Endothelial cell of umbilical vein (primary cell): ENCODE measurements around the gene PARS2. TPM values are rescaled to one million over a fixed set of nuclear protein-coding genes. Genes with fewer than 3 reads are reported as not detected.

ENCODE experiments used
- BruUV-seq: library from RNA; stranded (reverse); fragments of 400-500 nt; replicated peaks from 2 replicates; lab custom pipeline; 2021; lab: Mats Ljungman, UMichigan
- CTCF ChIA-PET: fragments of 300-600, 350-600 bp; sonication (Branson Sonifier 250); formaldehyde crosslinking; loops from one replicate; lab custom pipeline; 2021; ENCODE audit warnings: antibody characterized with exemption, inconsistent platforms; lab: Charles Lee
- POLR2A ChIA-PET: fragments of 300-600, 350-600 bp; sonication (Branson Sonifier 250); formaldehyde crosslinking; loops from one replicate; lab custom pipeline; 2021; ENCODE audit warnings: antibody characterized with exemption, inconsistent platforms; lab: Charles Lee
- DNase-seq: peaks from one replicate; pipeline ENCODE4 v3.0.0-alpha.2; 2011; ENCODE audit warnings: low read depth, low spot score
- FAIRE-seq: peaks from 2 replicates; lab custom pipeline; 2011; peaks lifted over from hg19 to GRCh38; lab: Jason Lieb, UNC
- H2AFZ ChIP-seq: 2 replicates; pipeline ENCODE4 v1.6.0; 2012; ENCODE audit warnings: low read depth, low read length, control low read depth, inconsistent platforms
- H3K27ac ChIP-seq: 2 replicates; pipeline ENCODE4 v1.5.1; 2011; ENCODE audit warnings: low read depth, mild to moderate bottlenecking, control low read depth, low read length, moderate library complexity; ENCODE audit not compliant: insufficient read depth
- H3K27me3 ChIP-seq, 2 experiments: 2 replicates each; pipeline versions ENCODE4 v1.6.0 to v1.6.1; 2011; ENCODE audit warnings: low read length in 2 of 2, mixed read lengths in 1 of 2; ENCODE audit not compliant: control insufficient read depth in 2 of 2, insufficient read depth in 2 of 2
- H3K36me3 ChIP-seq, 2 experiments: 2 replicates in 1 of 2; 3 replicates in 1 of 2; pipeline ENCODE4 v1.5.1; 2011; ENCODE audit warnings: low read length in 2 of 2, mild to moderate bottlenecking in 1 of 2, moderate library complexity in 1 of 2; ENCODE audit not compliant: control insufficient read depth in 2 of 2, insufficient read depth in 2 of 2; ENCODE audit errors: extremely low read depth in 1 of 2
- H3K4me1 ChIP-seq: 3 replicates; pipeline ENCODE4 v1.5.1; 2011; ENCODE audit warnings: mild to moderate bottlenecking, low read length; ENCODE audit not compliant: control insufficient read depth, insufficient read depth; ENCODE audit errors: extremely low read depth
- H3K4me2 ChIP-seq: 2 replicates; pipeline ENCODE4 v1.6.1; 2011; ENCODE audit warnings: low read length, control low read depth, mixed read lengths; ENCODE audit not compliant: insufficient read depth
- H3K4me3 ChIP-seq, 3 experiments: fragments of 200-600 bp in 1 of 3; sonication (generic), shearing (Covaris generic) in 1 of 3; replicated peaks in 1 of 3; 2 replicates each; pipeline ENCODE4 v1.5.1; 2011 to 2016; ENCODE audit warnings: control low read depth in 3 of 3, low read length in 3 of 3, mild to moderate bottlenecking in 2 of 3, inconsistent platforms in 1 of 3, low read depth in 1 of 3, moderate library complexity in 1 of 3; ENCODE audit not compliant: insufficient read depth in 1 of 3
- H3K79me2 ChIP-seq: 2 replicates; pipeline ENCODE4 v1.6.0; 2012; ENCODE audit warnings: low read length, inconsistent platforms; ENCODE audit not compliant: control insufficient read depth, insufficient read depth
- H3K9ac ChIP-seq: replicated peaks from 2 replicates; pipeline ENCODE3; 2011; ENCODE audit warnings: low read length, control low read depth; ENCODE audit not compliant: insufficient read depth; ENCODE audit errors: extremely low read depth
- H3K9me1 ChIP-seq: replicated peaks from 3 replicates; pipeline ENCODE4 v1.6.0; 2011; ENCODE audit warnings: mild to moderate bottlenecking, low read length; ENCODE audit not compliant: control insufficient read depth, insufficient read depth; ENCODE audit errors: extremely low read depth
- H3K9me3 ChIP-seq: replicated peaks from 2 replicates; pipeline ENCODE4 v1.5.1; 2012; ENCODE audit warnings: low read length, inconsistent platforms; ENCODE audit not compliant: control insufficient read depth, insufficient read depth
- H4K20me1 ChIP-seq: replicated peaks from 2 replicates; pipeline ENCODE3; 2011; ENCODE audit warnings: mild to moderate bottlenecking, low read length; ENCODE audit not compliant: control insufficient read depth, insufficient read depth; ENCODE audit errors: extremely low read depth
- EZH2 ChIP-seq: IDR thresholded peaks from 2 replicates; pipeline ENCODE4 v1.6.1; 2012; ENCODE audit warnings: borderline replicate concordance, low read depth, mild to moderate bottlenecking, moderate library complexity, low read length, inconsistent platforms; ENCODE audit not compliant: severe bottlenecking
- JUN ChIP-seq: IDR thresholded peaks from 2 replicates; pipeline ENCODE4 v1.6.1; 2011; ENCODE audit warnings: borderline replicate concordance, low read depth; ENCODE audit not compliant: insufficient read length, insufficient read depth
- dilution Hi-C: fragments of 300-500 bp; cut with MboI; formaldehyde crosslinking; loops from one replicate; pipeline ENCODE4 v1.15.0; 2019; ENCODE audit warnings: low sequenced_read_pairs; ENCODE audit not compliant: extremely low pct_ligation_motif_present
- intact Hi-C: fragments of 100-400 bp; cut with micrococcal nuclease; formaldehyde crosslinking; loops from one replicate; pipeline ENCODE4 v1.10.0; 2022
- polyA plus RNA-seq, 4 experiments: library from polyadenylated mRNA; depleted of rRNA in 3 of 4; stranded (reverse) in 3 of 4; unstranded in 1 of 4; fragments of >200 nt; gene quantifications; 2 replicates each; pipeline versions ENCODE4 v1.2.1 to v1.2.3, GENCODE V29; 2011 to 2012; ENCODE audit warnings: missing spikeins in 1 of 4
- total RNA-seq: library from RNA; stranded (reverse); gene quantifications from 2 replicates; pipeline ENCODE4 v1.2.3, GENCODE V29; 2021
- TF ChIP-seq, protein P1 (sequence below), 2 donors: IDR thresholded peaks; 1 replicate in 1 of 2; 2 replicates in 1 of 2; pipeline ENCODE4 v1.5.1; 2011; ENCODE audit warnings: low read length in 2 of 2, mild to moderate bottlenecking in 2 of 2, moderate library complexity in 2 of 2, control low read depth in 1 of 2, inconsistent platforms in 1 of 2, low read depth in 1 of 2; ENCODE audit not compliant: insufficient read depth in 1 of 2; ENCODE audit errors: extremely low read depth in 1 of 2

PARS2 gene
- total and polyA plus RNA-seq, 2 donors (not counting 3 experiments of a cell fraction or from before 2014, with no cell fraction given): 2.0 to 3.8 TPM

DNA sequence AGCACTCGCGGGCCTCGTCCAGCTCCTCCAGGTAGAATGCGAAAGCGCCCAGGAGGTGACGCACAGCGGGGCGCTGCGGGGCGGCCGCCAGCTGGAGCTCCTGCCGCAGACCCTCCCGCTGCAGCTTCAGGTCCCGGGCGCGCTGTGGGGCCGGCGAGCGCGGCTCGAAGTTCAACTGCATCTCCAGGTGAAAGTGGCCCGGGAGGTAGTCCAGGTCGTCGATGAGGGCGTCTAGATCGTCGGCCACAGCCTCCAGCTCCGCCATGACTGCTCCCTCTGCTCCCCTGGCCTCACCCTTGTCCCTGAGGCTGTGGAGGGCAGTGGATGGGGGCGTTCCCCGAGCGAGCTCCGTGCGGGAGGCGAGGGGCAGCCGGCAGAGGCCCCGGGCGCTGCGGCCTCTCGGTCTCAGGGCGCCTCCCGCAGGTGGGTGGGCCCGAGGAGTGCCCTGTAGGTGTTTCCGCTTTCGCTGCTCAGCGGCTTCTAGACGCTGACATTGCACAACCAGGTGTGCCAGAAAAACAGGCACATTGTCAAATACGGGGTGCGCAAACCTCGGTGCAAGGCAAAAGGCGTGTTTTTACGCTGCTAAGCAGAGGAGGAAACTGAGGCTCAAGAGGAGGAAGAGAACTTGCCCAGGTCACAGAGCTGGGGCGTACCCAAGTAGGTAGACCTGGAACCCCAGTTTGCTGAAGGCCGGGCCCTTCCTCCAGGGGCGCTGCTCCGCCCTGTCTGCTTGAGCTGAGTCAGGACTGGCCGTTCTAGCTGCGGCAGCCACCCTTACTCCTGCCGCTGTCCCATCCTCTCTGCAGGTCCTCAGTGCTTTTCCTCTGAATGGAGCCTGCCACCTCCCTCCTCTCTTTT lies 36.8 kb upstream of the PARS2 start, which contains the start of gene TTC22:
Gene TTC22, minus strand, starts transcription at position 425 of the 861 bp plus-strand sequence. Its CDS starts 160 bp downstream, at position 265.
- BruUV-seq: no TSS peak
- Histone ChIP-seq H3K4me3 (no peak within 1 kb of the TSS), H3K4me2 (no peak within 1 kb of the TSS), H3K27ac (no peak within 1 kb of the TSS), H3K9me1 (no peaks in the 10 kb centered on the region), H3K27me3 (peaks cover 28 to 31% of the 10 kb centered on the region in 2 experiments), H3K36me3 (no peaks in the 10 kb centered on the region), H3K9me3 (no peaks in the 10 kb centered on the region), H3K4me1 (peaks cover 4% of the 10 kb centered on the region), H2AFZ (no peak within 1 kb of the TSS), H3K79me2 (no peaks in the 10 kb centered on the region), H4K20me1 (no peaks in the 10 kb centered on the region), H3K9ac (no peak within 1 kb of the TSS)
- ChIA-PET POLR2A (interaction anchor here (0.6 kb wide), 1 partner anchor 15 kb away, joined by 12 read pairs; no protein-coding TSS in a partner anchor), CTCF (interaction anchor here (0.7 to 1.9 kb wide), 2 partner anchors 9 to 923 kb away, joined by 3 to 5 read pairs; no protein-coding TSS in a partner anchor)
- no peak for FAIRE-seq
- DNase-seq: no peak
- dilution Hi-C loops (no loop called here), intact Hi-C loops (no loop called here)
- TF ChIP-seq EZH2: peak; percentile 73
- TF ChIP-seq, protein P1, sequence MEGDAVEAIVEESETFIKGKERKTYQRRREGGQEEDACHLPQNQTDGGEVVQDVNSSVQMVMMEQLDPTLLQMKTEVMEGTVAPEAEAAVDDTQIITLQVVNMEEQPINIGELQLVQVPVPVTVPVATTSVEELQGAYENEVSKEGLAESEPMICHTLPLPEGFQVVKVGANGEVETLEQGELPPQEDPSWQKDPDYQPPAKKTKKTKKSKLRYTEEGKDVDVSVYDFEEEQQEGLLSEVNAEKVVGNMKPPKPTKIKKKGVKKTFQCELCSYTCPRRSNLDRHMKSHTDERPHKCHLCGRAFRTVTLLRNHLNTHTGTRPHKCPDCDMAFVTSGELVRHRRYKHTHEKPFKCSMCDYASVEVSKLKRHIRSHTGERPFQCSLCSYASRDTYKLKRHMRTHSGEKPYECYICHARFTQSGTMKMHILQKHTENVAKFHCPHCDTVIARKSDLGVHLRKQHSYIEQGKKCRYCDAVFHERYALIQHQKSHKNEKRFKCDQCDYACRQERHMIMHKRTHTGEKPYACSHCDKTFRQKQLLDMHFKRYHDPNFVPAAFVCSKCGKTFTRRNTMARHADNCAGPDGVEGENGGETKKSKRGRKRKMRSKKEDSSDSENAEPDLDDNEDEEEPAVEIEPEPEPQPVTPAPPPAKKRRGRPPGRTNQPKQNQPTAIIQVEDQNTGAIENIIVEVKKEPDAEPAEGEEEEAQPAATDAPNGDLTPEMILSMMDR (IDR thresholded peaks at IDR 0.05; ENCODE audit: extremely low read depth in 1 of 2, insufficient read depth in 1 of 2, low read depth in 1 of 2, low read length in 2 of 2): peak in 1 of 2 donors; percentile 30
- TF ChIP-seq JUN: no peak
